Tibial nerve (tissue), 3 donors: Measurements from ENCODE around the gene AIG1.

Experiments used
- POLR2A ChIP-seq, 2 donors: fragments of 450-650 bp; IDR thresholded peaks; one replicate each; pipeline ENCODE4 v1.6.1; 2017; ENCODE audit warnings: antibody characterized with exemption in 2 of 2, mild to moderate bottlenecking in 2 of 2, moderate library complexity in 2 of 2
- TF ChIP-seq, protein P1 (sequence below), 5 experiments: fragments of 200-600 bp in 3 of 5; fragments of 450-650 bp in 2 of 5; sonication (generic) in 3 of 5; IDR thresholded peaks; one replicate each; pipeline ENCODE4 v1.5.1; 2016 to 2019; ENCODE audit warnings: antibody characterized with exemption in 5 of 5, mild to moderate bottlenecking in 3 of 5, moderate library complexity in 2 of 5

DNA sequence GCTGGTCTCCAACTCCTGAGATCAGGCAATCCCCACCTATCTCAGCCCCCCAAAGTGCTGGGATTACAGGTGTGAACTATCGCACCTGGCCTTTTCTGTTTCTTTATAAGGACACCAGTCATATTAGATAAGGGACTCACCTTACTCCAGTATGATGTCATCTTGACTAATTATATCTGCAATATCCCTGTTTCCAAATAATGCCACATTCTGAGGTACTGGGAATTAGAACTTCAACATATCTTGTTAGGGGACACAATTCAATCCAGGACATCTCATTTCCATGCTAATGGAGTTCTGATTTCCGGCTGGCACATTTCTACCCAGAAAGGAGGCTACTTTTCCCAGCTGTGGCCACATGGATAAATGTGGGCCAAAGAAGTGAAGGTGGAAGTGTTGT lies 6.4 kb upstream of the AIG1 start:
- TF ChIP-seq, protein P1, sequence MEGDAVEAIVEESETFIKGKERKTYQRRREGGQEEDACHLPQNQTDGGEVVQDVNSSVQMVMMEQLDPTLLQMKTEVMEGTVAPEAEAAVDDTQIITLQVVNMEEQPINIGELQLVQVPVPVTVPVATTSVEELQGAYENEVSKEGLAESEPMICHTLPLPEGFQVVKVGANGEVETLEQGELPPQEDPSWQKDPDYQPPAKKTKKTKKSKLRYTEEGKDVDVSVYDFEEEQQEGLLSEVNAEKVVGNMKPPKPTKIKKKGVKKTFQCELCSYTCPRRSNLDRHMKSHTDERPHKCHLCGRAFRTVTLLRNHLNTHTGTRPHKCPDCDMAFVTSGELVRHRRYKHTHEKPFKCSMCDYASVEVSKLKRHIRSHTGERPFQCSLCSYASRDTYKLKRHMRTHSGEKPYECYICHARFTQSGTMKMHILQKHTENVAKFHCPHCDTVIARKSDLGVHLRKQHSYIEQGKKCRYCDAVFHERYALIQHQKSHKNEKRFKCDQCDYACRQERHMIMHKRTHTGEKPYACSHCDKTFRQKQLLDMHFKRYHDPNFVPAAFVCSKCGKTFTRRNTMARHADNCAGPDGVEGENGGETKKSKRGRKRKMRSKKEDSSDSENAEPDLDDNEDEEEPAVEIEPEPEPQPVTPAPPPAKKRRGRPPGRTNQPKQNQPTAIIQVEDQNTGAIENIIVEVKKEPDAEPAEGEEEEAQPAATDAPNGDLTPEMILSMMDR (IDR thresholded peaks at IDR 0.05) = no peak
- no peak for TF ChIP-seq POLR2A (IDR thresholded peaks at IDR 0.05)
